NCI-H2227 (cell line): ENCODE data around the gene C10orf90.

Experiments used
- DNase-seq: peaks from one replicate; lab custom pipeline; 2025; ENCODE audit not compliant: unreplicated experiment; lab: John Stamatoyannopoulos, UW

The C10orf90 gene

GRCh38 chr10:126586878-126587277 is 83.6 kb downstream of the C10orf90 start:
- DNase-seq, result no peak

DNA sequence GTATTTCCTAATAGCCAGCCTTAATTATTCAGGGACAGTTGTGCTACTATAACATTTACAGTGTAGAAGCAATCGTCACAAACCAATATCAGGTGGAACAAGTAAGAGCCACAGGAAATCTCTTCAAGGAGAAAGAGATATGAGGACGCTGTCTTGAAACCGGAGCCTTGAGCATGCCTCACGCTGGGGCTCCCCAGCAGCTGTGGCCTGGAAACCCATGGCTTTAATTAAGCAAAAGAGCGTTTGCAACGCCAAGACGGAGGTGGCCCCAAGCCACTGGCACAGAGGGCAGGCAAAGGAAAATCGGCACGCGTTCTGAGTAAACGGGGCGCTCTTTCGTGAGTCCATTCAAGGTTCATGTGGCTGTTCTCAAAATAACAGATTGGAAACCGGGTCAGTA is 84.4 kb downstream of the C10orf90 start:
- DNase-seq, result no peak

GRCh38 chr10:126585249-126586017 is 85.1 kb downstream of the C10orf90 start:
- no peak for DNase-seq

DNA sequence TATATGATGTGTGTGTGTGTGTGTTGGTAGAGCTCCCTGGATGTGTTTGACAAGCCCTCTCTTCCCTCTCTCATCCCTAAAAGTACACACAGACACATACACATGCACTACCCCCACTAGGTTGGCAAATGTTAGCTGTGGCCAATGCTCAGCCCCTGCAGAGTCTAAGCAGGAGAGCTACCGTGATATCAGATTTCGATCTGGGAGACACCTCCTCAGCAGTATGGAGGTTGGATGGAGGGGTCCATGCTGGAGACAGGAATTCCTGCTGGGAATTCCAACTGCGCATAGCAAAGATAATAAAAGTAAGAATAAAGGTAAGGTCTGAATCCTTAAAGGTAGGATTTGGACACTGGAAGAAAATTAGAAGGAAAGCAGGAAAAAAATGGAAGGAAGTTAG is 85.7 kb downstream of the C10orf90 start:
- no peak for DNase-seq

- no peak for DNase-seq
These were observed 86.8 kb downstream of the C10orf90 start for GRCh38 chr10:126583552-126584200.

DNA sequence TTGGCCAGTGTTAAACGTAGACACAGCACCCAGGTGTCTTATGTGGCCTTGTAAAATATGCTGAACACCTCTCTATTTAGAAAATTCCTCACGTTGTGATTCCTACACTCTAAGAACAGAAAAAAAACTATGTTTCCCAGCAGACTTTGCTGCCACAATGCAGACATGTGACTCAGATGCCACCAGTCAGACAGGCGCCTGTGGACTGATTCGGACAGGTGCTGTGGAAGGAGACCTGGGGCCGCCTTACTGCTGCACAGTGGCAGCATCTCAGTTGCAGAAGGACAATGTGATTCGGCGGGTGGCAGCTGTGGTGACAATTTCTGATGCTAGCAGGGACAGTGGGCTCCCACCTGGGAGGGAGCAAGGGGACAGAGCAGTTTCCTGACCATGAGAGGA is 88.8 kb downstream of the C10orf90 start:
- no peak for DNase-seq

- DNase-seq, result no peak
These were observed 89.4 kb downstream of the C10orf90 start for GRCh38 chr10:126580873-126581647.

GRCh38 chr10:126576336-126576735 is 94.2 kb downstream of the C10orf90 start:
- no peak for DNase-seq

- DNase-seq, result peak; percentile 14
These were observed 99.6 kb downstream of the C10orf90 start for GRCh38 chr10:126570621-126571602.

- no peak for DNase-seq
These were observed 100.3 kb downstream of the C10orf90 start for GRCh38 chr10:126570245-126570570.

DNA sequence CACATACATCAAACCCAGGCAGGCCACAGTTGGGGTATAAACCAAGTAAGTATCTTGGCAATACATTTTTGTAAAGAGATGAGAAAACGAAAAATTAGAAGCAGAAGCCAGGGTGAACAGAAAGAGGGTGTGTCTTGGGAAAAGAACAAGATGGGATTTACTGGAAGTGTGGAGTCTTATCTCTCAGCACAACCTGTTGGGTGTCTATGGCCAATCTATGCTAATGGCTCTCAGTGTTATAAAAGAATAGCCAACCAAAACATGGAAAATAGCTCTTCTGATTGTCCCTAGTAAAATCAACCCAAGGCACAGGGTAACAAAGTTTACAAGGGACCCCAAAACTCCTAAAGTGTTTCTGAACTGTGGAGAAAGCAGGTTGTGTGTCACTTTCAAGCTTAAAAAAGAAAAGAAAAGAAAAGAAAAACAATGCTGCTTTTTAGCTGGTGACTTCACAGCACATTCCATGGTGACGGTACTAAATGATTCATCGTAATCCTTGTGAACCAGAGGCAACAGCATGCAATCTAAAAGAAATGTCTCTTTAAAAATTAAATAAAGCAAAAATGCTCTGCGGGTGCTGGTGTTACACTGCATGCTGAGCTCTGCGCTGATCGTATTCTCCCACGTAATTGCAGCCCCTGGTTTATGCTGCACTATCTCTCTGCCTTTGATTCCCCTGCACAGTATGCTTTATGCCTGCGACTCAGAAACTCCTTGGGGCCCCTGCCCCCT is 100.8 kb downstream of the C10orf90 start:
- DNase-seq, result peak; percentile 3

- DNase-seq, result no peak
These were observed 101.6 kb downstream of the C10orf90 start for GRCh38 chr10:126568809-126569385.

DNA sequence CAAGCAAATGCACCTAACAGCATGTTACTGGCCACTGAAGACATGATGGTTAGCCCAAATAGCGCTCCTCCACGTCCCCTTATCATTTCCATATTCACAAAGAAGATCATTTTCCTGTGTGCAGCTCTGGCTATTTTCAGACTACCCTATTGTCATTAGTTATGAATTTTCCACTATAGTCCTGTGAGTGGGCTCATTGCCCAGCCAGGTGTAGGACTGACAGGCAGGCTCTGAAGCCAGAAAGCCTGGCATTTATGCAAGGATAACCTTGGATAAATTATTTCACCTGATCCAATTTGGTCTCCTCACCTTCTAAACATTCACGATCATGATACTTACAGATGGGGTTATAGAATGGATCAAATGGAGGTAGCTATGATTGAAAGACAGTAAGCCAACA is 104.6 kb downstream of the C10orf90 start:
- DNase-seq, result no peak

DNA sequence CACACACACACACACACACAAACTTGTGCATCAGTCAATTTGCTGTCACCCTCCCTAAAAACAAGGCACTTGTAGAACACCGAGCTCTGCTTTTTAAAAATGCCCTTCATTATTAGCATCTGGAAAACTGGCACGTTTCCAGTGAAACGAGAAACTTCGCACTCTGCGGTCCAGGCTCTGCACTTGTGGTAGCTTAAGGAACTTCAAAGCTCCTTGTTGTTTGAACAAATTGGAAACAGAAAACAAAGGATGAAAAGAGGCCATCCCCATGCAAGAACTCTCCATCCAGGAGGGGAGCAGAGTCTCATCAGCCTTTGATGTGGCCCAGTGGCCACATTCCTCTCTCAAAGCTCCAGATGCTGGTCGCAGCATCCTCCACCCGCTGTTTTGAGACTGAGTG is 105.1 kb downstream of the C10orf90 start:
- no peak for DNase-seq

- no peak for DNase-seq
These were observed 106.1 kb downstream of the C10orf90 start for GRCh38 chr10:126564326-126564888.

- no peak for DNase-seq
These were observed 107.1 kb downstream of the C10orf90 start for GRCh38 chr10:126563361-126563760.

GRCh38 chr10:126561921-126562680 is 108.4 kb downstream of the C10orf90 start:
- no peak for DNase-seq

DNA sequence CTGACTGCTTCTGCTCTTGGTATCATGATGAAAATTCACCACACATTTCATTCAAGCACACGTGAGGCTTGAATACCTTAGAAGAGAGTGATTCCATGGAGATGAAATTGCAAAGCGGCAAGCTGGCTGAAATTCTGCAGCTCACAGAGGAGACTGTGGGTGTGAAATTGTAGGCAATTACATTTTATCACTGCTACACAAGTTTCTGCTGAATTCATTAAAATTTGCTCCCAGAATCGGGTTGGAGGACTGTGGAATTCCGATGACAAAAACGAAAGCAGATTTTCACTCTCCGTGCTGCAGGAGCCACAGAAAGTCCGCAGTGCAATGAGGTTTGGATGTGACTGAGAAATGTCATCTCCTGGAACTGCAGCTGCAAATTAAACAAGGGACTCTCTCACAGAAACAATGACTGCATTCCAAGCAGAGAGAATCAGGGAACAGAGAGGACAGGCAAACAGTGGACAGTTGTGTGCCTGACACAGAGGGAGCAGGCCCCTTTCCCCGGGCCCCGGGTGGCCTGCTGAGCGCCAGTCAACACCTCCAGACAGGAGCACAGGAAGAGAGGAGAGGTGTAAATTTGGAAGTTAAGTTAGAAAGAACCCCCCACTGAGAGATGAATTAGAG is 109.1 kb downstream of the C10orf90 start:
- peak; percentile 7 for DNase-seq
